ENCODE measurements around the gene AANAT.

The AANAT gene

GRCh38 chr17:76426853-76427252, 40.5 kb upstream of the AANAT start:
- TF ChIP-seq, protein P1, sequence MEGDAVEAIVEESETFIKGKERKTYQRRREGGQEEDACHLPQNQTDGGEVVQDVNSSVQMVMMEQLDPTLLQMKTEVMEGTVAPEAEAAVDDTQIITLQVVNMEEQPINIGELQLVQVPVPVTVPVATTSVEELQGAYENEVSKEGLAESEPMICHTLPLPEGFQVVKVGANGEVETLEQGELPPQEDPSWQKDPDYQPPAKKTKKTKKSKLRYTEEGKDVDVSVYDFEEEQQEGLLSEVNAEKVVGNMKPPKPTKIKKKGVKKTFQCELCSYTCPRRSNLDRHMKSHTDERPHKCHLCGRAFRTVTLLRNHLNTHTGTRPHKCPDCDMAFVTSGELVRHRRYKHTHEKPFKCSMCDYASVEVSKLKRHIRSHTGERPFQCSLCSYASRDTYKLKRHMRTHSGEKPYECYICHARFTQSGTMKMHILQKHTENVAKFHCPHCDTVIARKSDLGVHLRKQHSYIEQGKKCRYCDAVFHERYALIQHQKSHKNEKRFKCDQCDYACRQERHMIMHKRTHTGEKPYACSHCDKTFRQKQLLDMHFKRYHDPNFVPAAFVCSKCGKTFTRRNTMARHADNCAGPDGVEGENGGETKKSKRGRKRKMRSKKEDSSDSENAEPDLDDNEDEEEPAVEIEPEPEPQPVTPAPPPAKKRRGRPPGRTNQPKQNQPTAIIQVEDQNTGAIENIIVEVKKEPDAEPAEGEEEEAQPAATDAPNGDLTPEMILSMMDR (IDR thresholded peaks at IDR 0.05; ENCODE audit: low read depth, low read length) = no peak
- H3K4me3 ChIP-seq (replicated peaks in 1 of 2; ENCODE audit: low read depth in 2 of 2, low read length in 2 of 2) = no peak overlapping the region

DNA sequence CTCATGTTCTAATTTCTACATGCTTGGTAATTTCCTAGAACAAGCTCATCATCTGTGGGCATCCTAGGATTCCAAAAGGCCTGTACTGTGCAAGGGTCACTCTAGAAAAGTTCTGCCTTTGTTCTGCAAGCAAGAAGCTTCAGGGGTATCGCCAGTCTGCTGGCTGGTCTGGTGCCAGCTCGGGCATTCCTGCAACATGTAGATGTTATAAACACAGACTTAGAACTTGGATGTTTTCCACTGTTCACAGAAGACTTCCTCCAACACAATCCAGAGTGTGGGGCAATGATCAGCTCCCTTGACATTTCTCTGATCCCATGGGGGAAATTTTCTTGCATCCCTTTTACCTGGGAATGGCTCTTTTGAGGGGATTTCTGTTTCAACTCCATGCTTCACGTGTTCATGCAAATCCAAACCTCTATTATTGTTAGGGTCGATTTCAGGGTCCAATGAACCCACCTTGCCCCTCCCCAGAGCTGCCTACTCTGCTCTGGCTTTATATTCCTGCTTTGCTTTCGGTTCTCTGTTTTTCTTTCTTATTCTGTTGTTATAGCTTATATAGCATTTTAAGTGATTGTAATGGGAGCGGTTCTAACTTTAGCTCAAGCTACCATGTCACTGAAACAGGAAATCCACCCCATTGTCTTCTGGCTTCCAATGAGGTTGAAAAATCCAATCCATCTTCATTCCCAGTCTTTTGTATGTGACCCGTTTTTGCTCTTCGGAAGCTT, 39.7 kb upstream of the AANAT start:
- no peak overlapping the region for H3K4me3 ChIP-seq (replicated peaks in 1 of 2; ENCODE audit: low read depth in 2 of 2, low read length in 2 of 2)
- DNase-seq (ENCODE audit: low read depth in 2 of 2) = peak; percentile 62 to 79
- TF ChIP-seq, protein P1 (IDR thresholded peaks at IDR 0.05; ENCODE audit: low read depth, low read length) = no peak

More at GRCh38 chr17:76426853-76427252, 40.5 kb upstream of the AANAT start:
- no peak for DNase-seq (ENCODE audit: low read depth in 2 of 2)

DNA sequence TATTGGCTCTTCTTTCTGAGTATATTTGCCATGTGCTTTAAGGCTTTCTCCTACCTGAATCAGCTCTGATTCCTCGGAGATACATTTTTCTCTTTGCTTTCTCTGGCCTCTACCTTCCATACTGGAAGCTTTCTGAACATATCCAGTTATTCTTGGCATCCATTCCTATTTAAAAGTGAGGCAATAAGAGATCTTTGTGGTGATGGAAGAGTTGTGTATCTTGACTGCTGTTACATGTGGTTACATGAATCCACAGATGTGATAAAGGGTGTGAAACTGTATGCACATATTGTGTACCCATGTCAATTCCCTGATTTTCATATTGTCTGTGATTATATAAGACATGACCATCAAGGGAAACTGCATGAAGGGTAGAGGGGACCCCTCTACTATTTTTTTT, 38.9 kb upstream of the AANAT start:
- DNase-seq (ENCODE audit: low read depth in 2 of 2) = peak in 1 of 2 donors; percentile 37

DNA sequence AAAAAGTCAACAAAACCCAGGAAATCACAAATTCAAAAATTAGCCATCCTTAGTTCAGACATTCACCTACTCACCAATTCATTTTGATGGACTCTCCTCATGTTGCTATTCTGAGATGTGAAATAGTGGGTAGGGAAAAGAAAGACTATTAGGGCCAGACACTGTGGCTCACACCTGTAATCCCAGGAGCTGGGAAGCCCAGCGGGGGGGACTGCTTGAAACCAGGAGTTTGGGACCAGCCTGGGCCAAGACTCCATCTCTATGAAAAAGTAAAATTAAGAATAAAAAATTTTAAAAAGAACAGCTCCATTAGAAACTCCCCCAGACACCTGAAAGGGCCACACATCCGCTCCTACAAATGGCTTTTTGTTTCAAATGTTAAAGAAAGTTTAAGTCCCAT, 35.9 kb upstream of the AANAT start:
- TF ChIP-seq, protein P1 (IDR thresholded peaks at IDR 0.05; ENCODE audit: low read depth, low read length) = no peak
- H3K4me3 ChIP-seq (replicated peaks in 1 of 2; ENCODE audit: low read depth in 2 of 2, low read length in 2 of 2) = no peak overlapping the region
- DNase-seq (ENCODE audit: low read depth in 2 of 2) = no peak

More for the DNA sequence above, 38.9 kb upstream of the AANAT start:
- TF ChIP-seq, protein P1 (IDR thresholded peaks at IDR 0.05; ENCODE audit: low read depth, low read length) = no peak
- H3K4me3 ChIP-seq (replicated peaks in 1 of 2; ENCODE audit: low read depth in 2 of 2, low read length in 2 of 2) = no peak overlapping the region

- H3K4me3 ChIP-seq (replicated peaks in 1 of 2; ENCODE audit: low read depth in 2 of 2, low read length in 2 of 2) = no peak overlapping the region
- DNase-seq (ENCODE audit: low read depth in 2 of 2) = peak in 1 of 2 donors; percentile 33
- TF ChIP-seq, protein P1 (IDR thresholded peaks at IDR 0.05; ENCODE audit: low read depth, low read length) = no peak
Measured at GRCh38 chr17:76432004-76432403, 35.4 kb upstream of the AANAT start.

DNA sequence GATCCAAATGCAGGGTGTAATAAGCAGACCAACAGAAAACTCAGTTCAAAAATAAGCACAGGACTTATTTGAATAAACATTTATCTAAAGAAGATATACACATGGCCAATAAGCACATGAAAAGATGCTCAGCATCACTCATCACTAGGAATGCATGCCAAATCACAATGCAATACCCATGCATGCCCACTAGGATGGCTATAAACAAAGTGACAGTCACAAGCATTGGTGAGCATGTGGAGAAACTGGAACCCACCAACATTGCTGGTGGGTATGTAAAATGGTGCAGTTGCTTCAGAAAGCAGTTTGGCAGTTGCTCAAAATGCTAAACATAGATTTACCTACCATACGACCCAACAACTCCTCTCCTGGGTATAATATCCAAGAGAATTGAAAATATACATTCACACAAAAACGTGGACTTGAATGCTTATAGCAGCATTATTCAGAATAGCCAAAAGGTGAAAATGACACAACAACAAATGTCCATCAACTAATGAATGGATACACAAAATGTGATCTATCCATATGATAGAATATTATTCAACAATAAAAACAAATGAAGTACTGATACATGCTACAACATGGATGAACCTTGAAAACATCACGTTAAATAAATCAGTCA, 34.6 kb upstream of the AANAT start:
- TF ChIP-seq, protein P1 (IDR thresholded peaks at IDR 0.05; ENCODE audit: low read depth, low read length) = peak; percentile 62
- DNase-seq (ENCODE audit: low read depth in 2 of 2) = peak in 1 of 2 donors; percentile 46
- H3K4me3 ChIP-seq (replicated peaks in 1 of 2; ENCODE audit: low read depth in 2 of 2, low read length in 2 of 2) = no peak overlapping the region

Data from cardiac fibroblast (primary cell).